Activated naive CD8-positive, alpha-beta T cell treated with anti-CD3 and anti-CD28 coated beads, Interleukin-2, amount 50 U/mL, for 24 hours (primary cell): ENCODE measurements around the gene GRIK5.
"Not testable (repeated sequence)": the region's sequence is repeated elsewhere in the genome, so short reads cannot be mapped to it uniquely, and the experiment has no call there.

Experiments
- ATAC-seq: fragments of 150-1000 bp; cut with Tn5 transposase; one replicate; pipeline ENCODE4 v1.10.0; 2021
- DNase-seq: peaks from one replicate; pipeline ENCODE4 v3.0.0; 2021
- H3K27ac Mint-ChIP-seq: one replicate; pipeline ENCODE4 v1.8.0; 2021; ENCODE audit warnings: mild to moderate bottlenecking, mixed read lengths
- H3K27me3 Mint-ChIP-seq: one replicate; pipeline ENCODE4 v1.8.0; 2021; ENCODE audit warnings: mixed read lengths
- H3K36me3 Mint-ChIP-seq: one replicate; pipeline ENCODE4 v1.8.0; 2021; ENCODE audit warnings: low read depth, mixed read lengths
- H3K4me1 Mint-ChIP-seq: one replicate; pipeline ENCODE4 v1.8.0; 2021; ENCODE audit warnings: mixed read lengths
- H3K4me3 Mint-ChIP-seq: one replicate; pipeline ENCODE4 v1.8.0; 2021; ENCODE audit warnings: mild to moderate bottlenecking, moderate library complexity, mixed read lengths
- H3K9me3 Mint-ChIP-seq: one replicate; pipeline ENCODE4 v1.8.0; 2021; ENCODE audit warnings: mixed read lengths

The GRIK5 gene

GRCh38 chr19:42057846-42058245 lies 12.2 kb downstream of the GRIK5 start:
- no peak for DNase-seq
- Mint-ChIP-seq H3K27me3 (peaks cover 8% of the 10 kb centered on the region), H3K4me3 (no peak overlapping the region), H3K36me3 (no peaks in the 10 kb centered on the region), H3K27ac (no peak overlapping the region), H3K4me1 (no peaks in the 10 kb centered on the region), H3K9me3 (no peaks in the 10 kb centered on the region)
- ATAC-seq: no peak

- Mint-ChIP-seq H3K36me3 (no peaks in the 10 kb centered on the region), H3K27ac (no peak overlapping the region), H3K4me3 (no peak overlapping the region), H3K27me3 (no peaks in the 10 kb centered on the region), H3K9me3 (no peaks in the 10 kb centered on the region), H3K4me1 (peaks cover 13% of the 10 kb centered on the region)
- no peak for DNase-seq
- ATAC-seq: no peak
Measured at GRCh38 chr19:42054205-42054604, 15.8 kb downstream of the GRIK5 start.

GRCh38 chr19:42053037-42053935 lies 16.7 kb downstream of the GRIK5 start:
- Mint-ChIP-seq H3K36me3 (no peaks in the 10 kb centered on the region), H3K4me3 (no peak overlapping the region), H3K27me3 (no peaks in the 10 kb centered on the region), H3K4me1 (peaks cover 18% of the 10 kb centered on the region), H3K9me3 (no peaks in the 10 kb centered on the region), H3K27ac (no peak overlapping the region)
- no peak for DNase-seq
- ATAC-seq: no peak

- no peak for ATAC-seq
- DNase-seq: no peak
- no peak overlapping the region for H3K4me3 Mint-ChIP-seq
- no peak overlapping the region for H3K27ac Mint-ChIP-seq
- H3K27me3 Mint-ChIP-seq: no peaks in the 10 kb centered on the region
- H3K36me3 Mint-ChIP-seq: no peaks in the 10 kb centered on the region
- H3K4me1 Mint-ChIP-seq: peaks cover 18% of the 10 kb centered on the region
- H3K9me3 Mint-ChIP-seq: no peaks in the 10 kb centered on the region
Measured at GRCh38 chr19:42052241-42052863, 17.7 kb downstream of the GRIK5 start.

- H3K9me3 Mint-ChIP-seq: no peaks in the 10 kb centered on the region
- H3K27ac Mint-ChIP-seq: no peak overlapping the region
- H3K36me3 Mint-ChIP-seq: no peaks in the 10 kb centered on the region
- no peaks in the 10 kb centered on the region for H3K27me3 Mint-ChIP-seq
- ATAC-seq: peak; percentile 92
- no peak overlapping the region for H3K4me3 Mint-ChIP-seq
- H3K4me1 Mint-ChIP-seq: peaks cover 18% of the 10 kb centered on the region
- peak; percentile 24 for DNase-seq
Measured at GRCh38 chr19:42051166-42052115, 18.6 kb downstream of the GRIK5 start.

- Mint-ChIP-seq H3K27ac (peak overlapping the region; percentile 20), H3K27me3 (no peaks in the 10 kb centered on the region), H3K9me3 (no peaks in the 10 kb centered on the region), H3K36me3 (no peaks in the 10 kb centered on the region), H3K4me1 (peaks cover 18% of the 10 kb centered on the region), H3K4me3 (peak overlapping the region; percentile 52)
- DNase-seq (peak; percentile 12), ATAC-seq (no peak)
Measured at GRCh38 chr19:42048992-42049391, 21.0 kb downstream of the GRIK5 start.

- no peak for ATAC-seq
- Mint-ChIP-seq H3K36me3 (no peaks in the 10 kb centered on the region), H3K27me3 (peaks cover 4% of the 10 kb centered on the region), H3K4me1 (peaks cover 8% of the 10 kb centered on the region), H3K4me3 (no peak overlapping the region), H3K9me3 (no peaks in the 10 kb centered on the region), H3K27ac (no peak overlapping the region)
- DNase-seq: no peak
Measured at GRCh38 chr19:42045575-42045974, 24.4 kb downstream of the GRIK5 start.

GRCh38 chr19:42042455-42043170 lies 27.4 kb downstream of the GRIK5 start:
- ATAC-seq: no peak
- no peak overlapping the region for H3K27ac Mint-ChIP-seq
- no peaks in the 10 kb centered on the region for H3K9me3 Mint-ChIP-seq
- DNase-seq: no peak
- H3K4me1 Mint-ChIP-seq: no peaks in the 10 kb centered on the region
- H3K36me3 Mint-ChIP-seq: no peaks in the 10 kb centered on the region
- H3K4me3 Mint-ChIP-seq: no peak overlapping the region
- peaks cover 4% of the 10 kb centered on the region for H3K27me3 Mint-ChIP-seq

- DNase-seq, H3K27me3 Mint-ChIP-seq, H3K9me3 Mint-ChIP-seq: not testable (repeated sequence)
Measured at GRCh38 chr19:42040491-42040890, 29.5 kb downstream of the GRIK5 start.

GRCh38 chr19:42040031-42040430 lies 30.0 kb downstream of the GRIK5 start:
- no peaks in the 10 kb centered on the region for H3K4me1 Mint-ChIP-seq
- H3K27ac Mint-ChIP-seq: no peak overlapping the region
- peaks cover 4% of the 10 kb centered on the region for H3K27me3 Mint-ChIP-seq
- ATAC-seq: no peak
- no peak for DNase-seq
- H3K9me3 Mint-ChIP-seq: no peaks in the 10 kb centered on the region
- no peaks in the 10 kb centered on the region for H3K36me3 Mint-ChIP-seq
- H3K4me3 Mint-ChIP-seq: no peak overlapping the region

More at GRCh38 chr19:42040491-42040890, 29.5 kb downstream of the GRIK5 start:
- H3K4me3 Mint-ChIP-seq, H3K36me3 Mint-ChIP-seq, H3K4me1 Mint-ChIP-seq, ATAC-seq, H3K27ac Mint-ChIP-seq: not testable (repeated sequence)

- ATAC-seq (no peak), DNase-seq (no peak)
- Mint-ChIP-seq H3K9me3 (no peaks in the 10 kb centered on the region), H3K4me3 (no peak overlapping the region), H3K27ac (no peak overlapping the region), H3K4me1 (no peaks in the 10 kb centered on the region), H3K36me3 (no peaks in the 10 kb centered on the region), H3K27me3 (peaks cover 4% of the 10 kb centered on the region)
Measured at GRCh38 chr19:42038666-42039065, 31.3 kb downstream of the GRIK5 start.

- H3K27me3 Mint-ChIP-seq: peaks cover 4% of the 10 kb centered on the region
- H3K36me3 Mint-ChIP-seq: no peaks in the 10 kb centered on the region
- no peak overlapping the region for H3K27ac Mint-ChIP-seq
- DNase-seq (no peak), ATAC-seq (peak; percentile 10)
- no peak overlapping the region for H3K4me3 Mint-ChIP-seq
- no peaks in the 10 kb centered on the region for H3K4me1 Mint-ChIP-seq
- no peaks in the 10 kb centered on the region for H3K9me3 Mint-ChIP-seq
Measured at GRCh38 chr19:42037649-42038048, 32.4 kb downstream of the GRIK5 start.

- H3K27ac Mint-ChIP-seq, H3K36me3 Mint-ChIP-seq, H3K4me3 Mint-ChIP-seq, H3K9me3 Mint-ChIP-seq, H3K4me1 Mint-ChIP-seq, H3K27me3 Mint-ChIP-seq: not testable (repeated sequence)
- ATAC-seq (peak; percentile 81), DNase-seq (peak; percentile 71)
Measured at GRCh38 chr19:42034640-42035391, 35.2 kb downstream of the GRIK5 start.
